ENCODE results near the gene CCSER2.
"Not testable (repeated sequence)": the region's sequence is repeated elsewhere in the genome, so short reads cannot be mapped to it uniquely, and the experiment has no call there.

Gene CCSER2

GRCh38 chr10:84397735-84398144, 69.4 kb downstream of the CCSER2 start:
- DNase-seq = peak; percentile 78

GRCh38 chr10:84398696-84399095, 70.3 kb downstream of the CCSER2 start:
- no peak for DNase-seq

GRCh38 chr10:84401854-84402611, 73.6 kb downstream of the CCSER2 start:
- peak; percentile 71 for DNase-seq

DNA sequence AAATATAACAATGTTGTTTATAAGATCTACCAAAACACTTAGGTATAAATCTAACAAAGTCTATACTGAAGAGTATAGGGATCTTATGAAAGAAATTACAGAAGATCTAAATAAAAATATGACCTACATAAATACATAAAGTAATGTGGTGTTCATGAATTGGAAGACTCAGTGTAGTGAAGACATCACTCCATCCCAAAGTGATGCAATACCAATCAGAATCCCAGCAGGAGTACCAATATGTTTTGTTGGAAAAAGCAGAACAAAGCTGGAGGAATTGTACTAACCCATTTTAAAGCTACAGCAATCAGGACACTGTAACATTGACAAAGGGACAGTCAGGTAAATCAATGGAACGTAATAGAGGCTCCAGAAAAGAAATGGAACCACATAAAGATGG, 76.4 kb downstream of the CCSER2 start:
- no peak for DNase-seq

- no peak for DNase-seq
Observed at GRCh38 chr10:84405662-84406061, 77.3 kb downstream of the CCSER2 start.

- DNase-seq = no peak
Observed at GRCh38 chr10:84406561-84406960, 78.2 kb downstream of the CCSER2 start.

GRCh38 chr10:84407388-84408049, 79.1 kb downstream of the CCSER2 start:
- DNase-seq = no peak

DNA sequence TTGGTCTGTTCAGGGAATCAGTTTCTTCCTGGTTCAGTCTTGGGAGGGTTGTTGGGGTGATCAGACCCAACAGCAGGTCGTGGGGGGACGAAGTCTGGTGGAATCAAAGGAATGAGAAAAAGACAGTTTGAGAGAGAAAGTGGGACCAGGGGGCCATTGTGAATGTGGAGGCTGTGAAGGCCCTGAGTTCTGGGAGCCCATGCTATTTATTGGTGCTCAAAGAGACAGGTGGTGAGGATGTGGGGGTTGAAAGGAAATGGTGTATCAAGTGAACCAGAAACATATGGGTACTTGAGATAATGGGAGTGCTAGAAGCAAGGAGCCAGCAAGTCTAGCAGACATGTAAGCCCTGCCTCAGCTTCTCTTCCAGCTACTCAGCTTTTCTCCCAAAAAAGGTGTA, 84.1 kb downstream of the CCSER2 start:
- no peak for DNase-seq

DNA sequence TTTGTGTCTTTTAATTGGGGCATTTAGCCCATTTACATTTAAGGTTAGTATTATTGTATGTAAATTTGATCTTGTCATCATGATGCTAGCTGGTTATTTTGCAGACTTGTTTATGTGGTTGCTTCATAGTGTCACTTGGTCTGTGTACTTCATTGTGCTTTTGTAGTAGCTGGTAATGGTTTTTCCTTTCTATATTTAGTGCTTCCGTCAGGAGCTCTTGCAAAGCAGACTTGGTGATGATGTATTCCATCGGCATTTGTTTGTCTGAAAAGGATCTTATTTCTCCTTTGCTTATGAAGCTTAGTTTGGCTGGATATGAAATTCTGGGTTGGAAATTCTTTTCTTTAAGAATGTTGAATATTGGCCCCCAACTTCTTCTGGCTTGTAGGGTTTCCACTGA, 85.7 kb downstream of the CCSER2 start:
- DNase-seq = not testable (repeated sequence)

- DNase-seq = peak; percentile 58
Observed at GRCh38 chr10:84415539-84416244, 87.3 kb downstream of the CCSER2 start.

DNA sequence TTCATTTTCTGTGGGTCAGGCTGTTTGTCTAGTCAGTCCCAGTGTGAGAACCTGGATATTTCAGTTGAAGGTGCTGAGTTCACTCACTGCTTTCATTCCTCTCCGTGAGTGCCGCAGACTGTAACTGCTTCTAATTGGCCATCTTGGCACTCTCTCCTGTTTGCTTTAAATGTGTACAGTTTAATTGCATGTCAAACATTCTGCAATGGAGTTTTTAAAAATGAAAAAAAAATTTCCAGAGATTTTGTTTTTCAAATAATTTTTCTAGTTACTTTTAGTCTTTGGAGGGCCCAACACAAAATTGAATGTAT, 87.8 kb downstream of the CCSER2 start:
- peak; percentile 86 for DNase-seq

- no peak for DNase-seq
Observed at GRCh38 chr10:84423719-84424118, 95.3 kb downstream of the CCSER2 start.

DNA sequence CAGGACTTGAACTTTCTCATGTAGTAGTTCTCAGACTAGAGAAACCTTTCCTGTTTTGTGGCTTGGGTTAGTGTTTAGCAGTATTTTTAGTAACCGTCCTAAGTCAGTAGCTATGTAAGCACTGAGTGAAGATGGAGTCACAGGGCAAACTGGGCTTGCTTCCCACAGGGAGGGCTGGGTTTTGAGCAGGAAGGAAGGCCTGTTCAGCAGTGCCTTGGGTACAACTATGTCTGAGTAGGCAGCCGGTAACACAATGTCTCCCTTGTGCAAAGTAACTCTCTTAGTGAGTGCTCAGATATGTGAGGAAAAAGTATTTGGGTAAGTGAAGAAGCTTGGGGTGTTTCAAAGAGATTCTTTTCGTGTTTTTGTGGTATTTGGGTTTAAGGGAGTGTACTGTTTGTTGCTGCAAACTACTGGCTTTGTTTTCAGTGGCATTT, 96.4 kb downstream of the CCSER2 start:
- peak; percentile 2 for DNase-seq

DNA sequence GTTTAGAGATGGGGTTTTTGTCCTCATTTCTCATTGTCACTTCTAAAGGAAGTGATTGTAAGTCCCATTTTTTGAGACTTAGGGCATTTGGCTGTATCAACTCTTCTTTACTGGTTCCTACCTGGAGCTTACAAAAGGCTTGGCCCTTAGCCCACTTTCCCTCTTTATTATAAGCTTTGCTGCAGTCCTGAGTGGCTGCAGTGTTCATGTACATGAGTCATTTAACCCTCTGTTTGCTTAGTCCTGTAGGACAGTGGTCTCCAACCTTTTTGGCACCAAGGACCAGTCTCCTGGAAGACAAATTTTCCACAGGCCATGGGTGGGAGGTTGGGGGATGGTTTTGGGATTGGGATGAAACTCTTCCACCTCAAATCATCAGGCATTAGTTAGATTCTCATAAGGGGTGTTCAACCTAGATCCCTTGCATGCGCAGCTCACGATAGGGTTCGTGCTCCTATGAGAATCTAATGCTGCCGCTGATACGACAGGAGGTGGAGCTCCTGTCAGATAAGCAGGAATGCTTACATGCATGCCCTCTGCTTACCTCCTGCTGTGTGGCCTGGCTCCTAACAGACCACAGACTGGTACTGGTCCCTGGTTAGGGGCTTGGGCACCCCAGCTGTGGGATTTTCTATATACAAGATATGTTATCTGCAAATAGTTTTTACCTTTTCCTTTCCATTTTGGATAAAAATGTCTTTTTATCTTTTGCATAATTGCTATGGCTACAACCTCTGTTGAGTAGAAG, 99.7 kb downstream of the CCSER2 start:
- DNase-seq = peak; percentile 41

- DNase-seq = no peak
Observed at GRCh38 chr10:84428711-84429110, 100.3 kb downstream of the CCSER2 start.

DNA sequence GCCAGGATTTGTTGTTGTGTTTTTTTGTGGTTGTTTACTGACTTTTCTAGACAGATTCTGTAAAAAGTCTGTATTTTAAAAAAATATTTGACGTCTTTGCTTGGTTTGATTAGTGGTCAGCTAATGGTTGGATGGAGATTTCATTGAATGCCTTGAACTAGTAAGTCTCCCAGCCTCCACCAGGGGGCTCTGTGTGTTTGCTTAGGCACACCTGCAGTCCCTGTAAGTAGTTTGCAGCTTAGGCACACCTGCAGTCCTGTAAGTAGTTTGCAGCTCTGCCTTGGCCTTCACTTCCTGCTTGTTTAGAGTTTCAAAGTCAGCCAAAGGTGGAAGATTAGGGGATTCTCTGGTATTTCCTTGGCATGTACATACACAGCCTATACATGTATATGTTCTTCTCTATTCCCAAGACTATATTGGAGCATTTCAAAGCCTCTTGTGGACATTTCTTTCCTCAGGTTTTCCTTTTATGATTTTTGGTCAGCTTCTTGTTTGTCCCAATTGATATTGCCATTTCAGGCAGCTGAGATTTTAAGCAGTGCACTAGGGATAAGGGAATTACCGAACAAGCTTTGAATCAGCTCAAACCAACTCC, 101.6 kb downstream of the CCSER2 start:
- peak; percentile 73 for DNase-seq

DNA sequence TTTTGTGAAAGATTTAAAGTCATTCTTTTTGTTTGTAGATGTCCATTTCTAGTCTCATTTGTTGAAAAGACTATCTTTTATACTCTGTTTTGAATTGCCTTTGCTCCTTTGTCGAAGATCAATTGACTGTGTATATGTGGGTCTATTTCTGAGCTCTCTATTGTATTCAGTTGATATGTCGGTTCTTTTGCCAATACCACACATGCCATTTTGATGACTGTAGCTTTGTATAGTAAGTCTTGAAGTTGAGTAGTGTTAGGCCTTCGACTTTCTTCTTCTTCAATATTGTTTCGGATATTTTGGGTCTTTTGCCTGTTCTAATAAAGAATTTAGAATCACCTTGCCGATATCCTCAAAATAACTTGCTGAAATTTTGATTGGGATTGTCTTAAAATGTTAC, 104.5 kb downstream of the CCSER2 start:
- no peak for DNase-seq

DNA sequence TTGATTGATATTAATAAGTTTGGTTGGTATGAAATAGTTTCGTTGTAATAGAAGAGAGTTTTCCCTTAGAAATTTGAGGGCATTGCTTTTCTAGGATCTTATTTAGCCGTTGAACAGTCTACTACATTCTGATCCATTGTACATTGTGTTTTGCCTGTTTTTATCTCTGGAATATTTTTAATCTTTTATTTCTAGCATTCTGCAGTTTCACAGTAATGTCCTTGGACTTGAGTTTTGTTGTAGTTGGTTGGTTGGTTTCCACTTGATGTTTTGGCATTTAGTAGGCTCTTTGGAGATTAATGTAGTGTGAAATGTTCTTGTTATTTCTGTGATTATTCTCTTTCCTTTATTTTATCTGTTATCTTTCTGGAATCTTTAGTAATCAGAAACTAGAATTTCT, 112.4 kb downstream of the CCSER2 start:
- no peak for DNase-seq

DNA sequence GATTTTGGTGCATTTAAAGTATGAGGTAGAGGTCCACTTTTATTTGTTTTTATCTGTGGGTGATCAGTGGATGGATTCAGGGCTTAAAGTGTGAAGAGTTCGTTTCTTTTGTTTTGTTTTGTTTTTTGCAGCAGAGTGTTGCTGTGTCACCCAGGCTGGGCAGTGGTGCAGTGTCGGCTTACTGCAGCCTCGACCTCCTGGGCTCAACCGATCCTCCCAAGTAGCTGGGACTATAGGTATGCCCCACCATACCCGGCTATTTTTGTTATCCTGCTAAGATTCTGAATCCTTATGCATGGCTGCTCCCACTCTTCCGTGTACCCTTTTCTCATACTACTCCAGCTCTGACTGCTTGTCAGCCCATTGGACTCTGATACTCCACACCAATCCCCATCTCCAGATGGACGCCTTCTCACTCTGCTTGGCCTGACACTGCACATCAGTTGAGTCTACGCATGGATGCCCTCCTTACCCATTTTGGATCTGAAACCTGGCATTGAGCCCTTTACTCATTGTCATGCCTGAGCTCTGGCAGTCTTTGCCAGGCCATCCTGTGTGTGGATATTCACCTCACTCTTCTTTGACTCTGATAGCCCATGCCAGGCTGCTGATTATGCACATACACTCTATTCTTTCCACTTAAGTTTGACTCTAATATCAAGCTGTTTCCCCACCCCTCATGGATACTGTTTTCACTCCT, 119.5 kb downstream of the CCSER2 start:
- DNase-seq = no peak

GRCh38 chr10:84449351-84449750, 121.0 kb downstream of the CCSER2 start:
- DNase-seq = not testable (repeated sequence)

- DNase-seq = no peak
Observed at GRCh38 chr10:84452003-84452402, 123.6 kb downstream of the CCSER2 start.

DNA sequence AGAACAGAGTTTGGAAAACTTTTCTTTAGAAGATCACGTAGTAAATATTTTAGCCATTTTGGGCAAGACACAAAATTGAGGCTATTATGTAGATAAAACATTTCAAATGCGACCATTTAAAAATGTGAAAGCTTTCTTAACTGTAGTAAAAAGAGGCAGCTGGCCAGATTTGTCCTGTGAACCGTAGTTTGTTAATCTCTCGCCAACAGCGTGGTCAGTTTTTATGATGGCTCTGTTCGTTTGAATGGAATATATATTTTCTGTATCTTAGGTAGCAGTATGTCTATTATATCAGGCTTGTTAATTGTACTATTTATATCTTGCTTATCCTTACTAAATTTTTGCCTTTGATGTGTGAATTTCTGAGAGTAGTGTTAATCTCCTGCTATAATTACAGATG, 124.9 kb downstream of the CCSER2 start:
- no peak for DNase-seq
